Rectal smooth muscle tissue (tissue), 1 donor: ENCODE data around the gene FNDC3B.

Experiments used
- H3K27ac ChIP-seq: one replicate; pipeline ENCODE4 v1.7.0; 2013; ENCODE audit warnings: low read depth, low read length, inconsistent platforms
- H3K27me3 ChIP-seq: one replicate; pipeline ENCODE4 v1.7.0; 2013; ENCODE audit warnings: low read length; ENCODE audit not compliant: control insufficient read depth, insufficient read depth
- H3K36me3 ChIP-seq: one replicate; pipeline ENCODE4 v1.7.0; 2013; ENCODE audit warnings: low read length; ENCODE audit not compliant: control insufficient read depth, insufficient read depth
- H3K4me1 ChIP-seq: one replicate; pipeline ENCODE4 v1.7.0; 2013; ENCODE audit warnings: low read length; ENCODE audit not compliant: control insufficient read depth, insufficient read depth
- H3K4me3 ChIP-seq: one replicate; pipeline ENCODE4 v1.7.0; 2013; ENCODE audit warnings: low read length
- H3K9ac ChIP-seq: one replicate; pipeline ENCODE4 v1.7.0; 2013; ENCODE audit warnings: low read length

Gene FNDC3B

DNA sequence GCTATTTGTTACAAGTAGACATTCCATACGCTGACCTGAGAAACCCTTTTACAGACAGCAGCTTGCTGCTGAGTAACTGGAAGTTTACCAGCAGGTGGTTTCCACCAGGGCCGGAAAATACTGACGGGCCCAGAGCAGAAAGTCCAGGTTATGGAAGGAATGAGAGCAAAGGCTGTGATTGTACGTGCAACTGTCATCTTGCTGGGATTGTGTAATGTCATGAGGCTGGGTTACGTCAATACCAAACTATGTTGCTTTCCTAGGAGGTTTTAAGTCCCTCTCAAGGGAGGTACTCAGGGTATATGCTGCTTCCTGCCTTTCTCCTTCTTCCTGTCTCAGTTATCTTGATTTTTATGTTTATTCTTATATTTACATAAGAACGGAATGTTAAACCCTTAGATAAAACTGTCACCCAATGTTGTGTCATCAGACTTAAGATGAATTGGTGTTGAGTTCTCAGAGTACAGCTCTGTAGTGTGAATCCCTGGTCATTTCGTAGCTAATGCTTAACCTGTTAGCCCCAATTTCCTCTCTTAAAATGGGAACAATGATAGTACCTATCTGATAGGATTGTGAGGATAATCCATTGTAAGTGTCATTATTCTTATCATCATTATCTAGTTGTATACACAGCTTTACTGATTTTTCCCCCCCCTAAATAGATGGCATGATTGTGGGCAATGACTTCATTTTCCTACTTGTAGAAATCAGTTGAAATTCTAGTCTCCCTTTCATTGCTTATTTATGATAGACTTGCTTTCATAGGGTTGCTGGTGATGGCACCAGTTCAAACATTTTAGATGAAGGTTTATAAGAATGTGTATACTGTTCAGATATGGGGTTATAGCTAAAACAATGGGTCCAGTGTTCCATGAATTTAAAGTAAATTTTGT is 101.4 kb downstream of the FNDC3B start:
- H3K27ac ChIP-seq: peak overlapping the region; percentile 75
- H3K9ac ChIP-seq: no peak overlapping the region
- H3K27me3 ChIP-seq: no peaks in the 10 kb centered on the region
- peaks cover 34% of the 10 kb centered on the region for H3K4me1 ChIP-seq
- H3K36me3 ChIP-seq: no peaks in the 10 kb centered on the region
- no peak overlapping the region for H3K4me3 ChIP-seq

- Histone ChIP-seq H3K36me3 (no peaks in the 10 kb centered on the region), H3K9ac (no peak overlapping the region), H3K27ac (peak overlapping the region; percentile 75), H3K4me3 (no peak overlapping the region), H3K27me3 (no peaks in the 10 kb centered on the region), H3K4me1 (peaks cover 34% of the 10 kb centered on the region)
Observed at GRCh38 chr3:172142051-172142863, 102.9 kb downstream of the FNDC3B start.

DNA sequence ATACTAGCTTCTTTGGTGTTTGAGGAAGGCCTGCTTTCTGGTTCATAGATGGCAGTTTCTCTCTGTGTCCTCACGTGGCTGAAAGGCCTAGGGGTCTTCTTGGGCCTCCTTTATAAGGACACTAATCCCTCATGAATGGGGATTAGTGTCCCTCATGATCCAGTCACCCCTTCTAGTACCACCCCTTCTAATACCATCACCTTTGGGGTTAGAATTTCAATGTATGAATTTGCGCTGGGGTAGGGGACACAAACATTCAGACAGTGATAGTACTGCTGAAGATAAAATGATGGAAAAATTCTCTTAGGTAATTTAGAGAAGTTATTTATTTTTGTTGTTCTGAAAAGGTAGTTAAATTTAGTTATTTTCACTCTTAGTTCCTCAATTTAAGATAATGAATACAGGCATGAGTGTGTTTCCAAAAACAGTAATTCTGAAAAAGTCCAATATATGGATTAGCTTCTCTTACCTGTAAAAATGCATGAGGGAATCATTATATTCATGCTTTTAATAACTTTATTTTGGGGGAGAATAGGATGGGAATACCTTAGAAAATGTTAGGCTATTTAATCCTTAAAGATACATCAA is 103.6 kb downstream of the FNDC3B start:
- Histone ChIP-seq H3K4me3 (no peak overlapping the region), H3K27me3 (no peaks in the 10 kb centered on the region), H3K4me1 (peaks cover 29% of the 10 kb centered on the region), H3K9ac (no peak overlapping the region), H3K36me3 (no peaks in the 10 kb centered on the region), H3K27ac (no peak overlapping the region)

DNA sequence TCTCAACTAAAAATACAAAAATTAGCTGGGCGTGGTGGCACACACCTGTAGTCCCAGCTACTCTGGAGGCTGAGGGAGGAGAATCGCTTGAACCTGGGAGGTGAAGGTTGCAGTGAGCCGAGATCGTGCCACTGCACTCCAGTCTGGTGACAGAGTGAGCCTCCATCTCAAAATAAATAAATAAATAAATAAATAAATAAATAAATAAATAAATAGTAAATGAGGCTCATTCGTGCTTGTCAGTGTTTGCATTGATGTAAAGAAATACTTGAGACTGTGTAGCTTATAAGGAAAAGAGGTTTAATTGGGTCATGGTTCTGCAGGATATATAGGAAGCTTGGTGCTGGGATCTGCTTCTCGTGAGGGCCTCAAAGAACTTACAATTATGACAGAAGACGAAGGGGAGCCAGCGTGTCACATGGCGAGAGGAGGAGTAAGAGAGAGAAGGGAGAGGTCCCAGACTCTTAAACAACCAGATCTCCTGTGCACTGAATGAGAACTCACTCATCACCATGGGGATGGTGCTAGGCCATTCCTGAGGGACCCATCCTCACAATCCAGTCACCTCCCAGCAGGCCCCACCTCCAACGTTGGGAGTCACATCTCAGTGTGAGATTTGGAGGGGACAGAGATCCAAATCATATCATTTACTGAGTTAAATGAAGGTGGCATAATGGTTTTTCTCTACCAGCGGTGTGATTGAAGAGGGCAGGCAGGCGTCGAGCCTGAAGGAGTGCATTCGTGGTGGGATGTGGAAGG is 104.5 kb downstream of the FNDC3B start:
- H3K27ac ChIP-seq: no peak overlapping the region
- H3K36me3 ChIP-seq: no peaks in the 10 kb centered on the region
- H3K9ac ChIP-seq: no peak overlapping the region
- H3K4me3 ChIP-seq: no peak overlapping the region
- peaks cover 23% of the 10 kb centered on the region for H3K4me1 ChIP-seq
- H3K27me3 ChIP-seq: no peaks in the 10 kb centered on the region

DNA sequence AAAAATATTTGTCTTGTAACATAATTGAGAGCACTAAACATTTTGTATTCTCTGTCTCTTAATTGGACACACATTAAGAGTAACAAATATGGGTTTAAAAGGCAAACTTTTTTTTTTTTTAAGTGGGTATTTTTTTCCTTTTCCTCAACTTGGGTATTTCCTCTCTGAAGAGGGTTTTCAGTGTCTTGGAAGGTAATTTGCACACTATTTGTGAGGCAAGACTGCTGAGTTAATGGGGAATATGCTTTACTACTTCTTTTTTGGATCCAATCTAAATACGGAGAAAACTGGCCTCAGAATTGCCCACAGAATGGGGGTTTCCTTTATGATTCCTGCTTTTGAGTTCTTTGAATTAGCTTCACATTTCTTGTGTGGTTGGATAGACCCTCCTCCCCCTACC is 105.2 kb downstream of the FNDC3B start:
- H3K4me3 ChIP-seq: no peak overlapping the region
- H3K36me3 ChIP-seq: no peaks in the 10 kb centered on the region
- H3K27ac ChIP-seq: no peak overlapping the region
- no peaks in the 10 kb centered on the region for H3K27me3 ChIP-seq
- no peak overlapping the region for H3K9ac ChIP-seq
- H3K4me1 ChIP-seq: peaks cover 19% of the 10 kb centered on the region

- no peaks in the 10 kb centered on the region for H3K27me3 ChIP-seq
- H3K36me3 ChIP-seq: no peaks in the 10 kb centered on the region
- H3K4me1 ChIP-seq: peaks cover 16% of the 10 kb centered on the region
- no peak overlapping the region for H3K9ac ChIP-seq
- H3K27ac ChIP-seq: no peak overlapping the region
- no peak overlapping the region for H3K4me3 ChIP-seq
Observed at GRCh38 chr3:172145031-172145686, 105.8 kb downstream of the FNDC3B start.

- no peaks in the 10 kb centered on the region for H3K36me3 ChIP-seq
- peaks cover 4% of the 10 kb centered on the region for H3K4me1 ChIP-seq
- no peak overlapping the region for H3K4me3 ChIP-seq
- no peaks in the 10 kb centered on the region for H3K27me3 ChIP-seq
- H3K9ac ChIP-seq: no peak overlapping the region
- H3K27ac ChIP-seq: no peak overlapping the region
Observed at GRCh38 chr3:172146349-172146748, 107.0 kb downstream of the FNDC3B start.

DNA sequence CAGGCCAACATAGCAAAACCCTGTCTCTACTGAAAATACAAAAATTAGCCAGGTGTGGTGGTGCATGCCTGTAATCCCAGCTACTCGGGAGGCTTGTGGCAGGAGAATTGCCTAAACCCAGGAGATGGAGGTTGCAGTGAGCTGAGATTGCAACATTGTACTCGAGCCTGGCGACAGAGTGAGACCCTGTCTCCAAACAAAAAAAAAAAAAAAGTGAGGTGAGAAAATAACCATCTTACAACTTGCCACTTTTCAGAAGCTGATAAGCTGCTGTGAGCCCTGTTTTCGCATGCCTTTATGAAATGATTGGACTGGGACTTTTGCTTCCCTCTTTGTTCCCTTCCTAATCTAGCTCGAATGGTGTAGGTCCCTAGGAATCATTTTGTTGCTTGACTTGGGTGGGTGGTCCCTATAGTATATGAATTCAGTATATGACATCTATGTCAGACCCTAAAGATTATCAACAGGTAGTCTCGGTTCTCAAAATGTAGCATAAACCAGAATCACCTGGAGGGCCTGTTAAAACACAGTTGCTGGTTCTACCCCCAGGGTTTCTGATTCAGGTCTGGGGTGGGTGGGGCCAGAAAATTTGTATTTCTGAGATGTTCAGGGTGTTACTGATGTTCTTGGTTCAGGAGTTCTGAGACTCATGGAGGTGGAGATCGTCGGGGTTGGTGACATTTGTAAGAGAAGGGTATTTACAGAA is 107.9 kb downstream of the FNDC3B start:
- Histone ChIP-seq H3K9ac (no peak overlapping the region), H3K4me1 (peaks cover 5% of the 10 kb centered on the region), H3K4me3 (no peak overlapping the region), H3K36me3 (no peaks in the 10 kb centered on the region), H3K27me3 (no peaks in the 10 kb centered on the region), H3K27ac (no peak overlapping the region)

DNA sequence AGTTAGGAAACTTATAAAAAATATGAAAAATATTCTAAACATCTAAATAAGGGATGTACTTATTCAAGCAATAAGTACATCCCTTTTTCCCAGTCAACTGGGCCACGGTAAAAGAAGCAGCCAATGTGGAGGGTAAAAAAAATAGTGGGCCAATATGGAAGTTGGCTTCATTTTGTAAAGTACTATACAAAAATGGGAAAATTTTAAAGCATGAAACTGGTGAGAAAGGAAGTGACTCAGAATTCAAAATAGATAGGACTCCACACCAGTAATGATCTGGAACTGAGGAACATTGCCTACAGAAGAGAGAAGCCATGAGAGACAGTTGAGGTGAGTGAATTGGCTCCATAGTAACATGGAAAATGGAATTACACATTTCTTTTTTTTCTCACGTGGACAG is 108.9 kb downstream of the FNDC3B start:
- no peaks in the 10 kb centered on the region for H3K36me3 ChIP-seq
- H3K4me1 ChIP-seq: peaks cover 13% of the 10 kb centered on the region
- no peak overlapping the region for H3K27ac ChIP-seq
- no peaks in the 10 kb centered on the region for H3K27me3 ChIP-seq
- H3K4me3 ChIP-seq: no peak overlapping the region
- no peak overlapping the region for H3K9ac ChIP-seq

- H3K27me3 ChIP-seq: no peaks in the 10 kb centered on the region
- H3K4me1 ChIP-seq: peaks cover 20% of the 10 kb centered on the region
- H3K4me3 ChIP-seq: no peak overlapping the region
- H3K36me3 ChIP-seq: no peaks in the 10 kb centered on the region
- H3K27ac ChIP-seq: no peak overlapping the region
- no peak overlapping the region for H3K9ac ChIP-seq
Observed at GRCh38 chr3:172148702-172149565, 109.6 kb downstream of the FNDC3B start.
